IPS-15b (cell line): ENCODE measurements around the gene GGT7.
"Not testable (repeated sequence)": the region's sequence is repeated elsewhere in the genome, so short reads cannot be mapped to it uniquely, and the experiment has no call there.

Experiments
- H3K27me3 ChIP-seq: one replicate; pipeline ENCODE4 v1.6.1; 2013; ENCODE audit warnings: low read length; ENCODE audit not compliant: control insufficient read depth, insufficient read depth
- H3K36me3 ChIP-seq: one replicate; pipeline ENCODE4 v1.6.1; 2013; ENCODE audit warnings: low read length; ENCODE audit not compliant: control insufficient read depth, insufficient read depth
- H3K4me1 ChIP-seq: one replicate; pipeline ENCODE4 v1.6.1; 2013; ENCODE audit warnings: mild to moderate bottlenecking, low read length; ENCODE audit not compliant: control insufficient read depth, insufficient read depth
- H3K4me3 ChIP-seq: one replicate; pipeline ENCODE4 v1.5.1; 2013; ENCODE audit warnings: low read depth, low read length
- H3K9ac ChIP-seq: one replicate; pipeline ENCODE4 v1.6.1; 2013; ENCODE audit warnings: low read depth, mild to moderate bottlenecking, low read length
- H3K9me3 ChIP-seq: one replicate; pipeline ENCODE4 v1.6.1; 2013; ENCODE audit warnings: mild to moderate bottlenecking, low read length; ENCODE audit not compliant: control insufficient read depth, insufficient read depth

GGT7 gene

GRCh38 chr20:34872622-34873224 is at the start of gene GGT7:
Gene GGT7, minus strand, starts transcription at chr20:34872856. Its CDS starts 41 bp downstream, at chr20:34872815.
- peaks cover 3% of the 10 kb centered on the region for H3K4me1 ChIP-seq
- H3K9ac ChIP-seq, result peak within 1 kb of the TSS; percentile 54
- no peaks in the 10 kb centered on the region for H3K36me3 ChIP-seq
- H3K27me3 ChIP-seq, result peaks cover 34% of the 10 kb centered on the region
- H3K4me3 ChIP-seq, result peak within 1 kb of the TSS; percentile 91
- H3K9me3 ChIP-seq, result no peaks in the 10 kb centered on the region

- H3K36me3 ChIP-seq, result no peaks in the 10 kb centered on the region
- no peak overlapping the region for H3K9ac ChIP-seq
- H3K27me3 ChIP-seq, result no peaks in the 10 kb centered on the region
- H3K4me1 ChIP-seq, result no peaks in the 10 kb centered on the region
- no peaks in the 10 kb centered on the region for H3K9me3 ChIP-seq
- no peak overlapping the region for H3K4me3 ChIP-seq
These were observed 48.8 kb upstream of the GGT7 start for GRCh38 chr20:34921436-34921835.

GRCh38 chr20:34920055-34920454 is 47.4 kb upstream of the GGT7 start:
- no peaks in the 10 kb centered on the region for H3K36me3 ChIP-seq
- no peak overlapping the region for H3K9ac ChIP-seq

GRCh38 chr20:34916774-34917354 is 44.2 kb upstream of the GGT7 start:
- no peak overlapping the region for H3K4me3 ChIP-seq
- no peaks in the 10 kb centered on the region for H3K27me3 ChIP-seq
- H3K4me1 ChIP-seq, result no peaks in the 10 kb centered on the region
- no peaks in the 10 kb centered on the region for H3K9me3 ChIP-seq
- no peak overlapping the region for H3K9ac ChIP-seq
- H3K36me3 ChIP-seq, result no peaks in the 10 kb centered on the region

More at GRCh38 chr20:34920055-34920454, 47.4 kb upstream of the GGT7 start:
- Histone ChIP-seq H3K9me3 (no peaks in the 10 kb centered on the region), H3K4me3 (no peak overlapping the region), H3K4me1 (no peaks in the 10 kb centered on the region), H3K27me3 (no peaks in the 10 kb centered on the region)

- Histone ChIP-seq H3K4me1 (no peaks in the 10 kb centered on the region), H3K27me3 (no peaks in the 10 kb centered on the region), H3K9me3 (no peaks in the 10 kb centered on the region), H3K9ac (no peak overlapping the region), H3K36me3 (no peaks in the 10 kb centered on the region), H3K4me3 (no peak overlapping the region)
These were observed 43.2 kb upstream of the GGT7 start for GRCh38 chr20:34915749-34916455.

GRCh38 chr20:34915131-34915530 is 42.5 kb upstream of the GGT7 start:
- H3K9me3 ChIP-seq, result no peaks in the 10 kb centered on the region
- H3K27me3 ChIP-seq, result no peaks in the 10 kb centered on the region
- H3K9ac ChIP-seq, result no peak overlapping the region
- H3K4me3 ChIP-seq, result no peak overlapping the region
- H3K4me1 ChIP-seq, result no peaks in the 10 kb centered on the region
- no peaks in the 10 kb centered on the region for H3K36me3 ChIP-seq

GRCh38 chr20:34907616-34908469 is 35.2 kb upstream of the GGT7 start:
- Histone ChIP-seq H3K9me3 (no peaks in the 10 kb centered on the region), H3K9ac (no peak overlapping the region), H3K4me1 (no peaks in the 10 kb centered on the region), H3K4me3 (no peak overlapping the region), H3K36me3 (no peaks in the 10 kb centered on the region), H3K27me3 (no peaks in the 10 kb centered on the region)

- no peak overlapping the region for H3K9ac ChIP-seq
- H3K27me3 ChIP-seq, result no peaks in the 10 kb centered on the region
- no peak overlapping the region for H3K4me3 ChIP-seq
- no peaks in the 10 kb centered on the region for H3K36me3 ChIP-seq
- H3K9me3 ChIP-seq, result no peaks in the 10 kb centered on the region
- H3K4me1 ChIP-seq, result no peaks in the 10 kb centered on the region
These were observed 31.6 kb upstream of the GGT7 start for GRCh38 chr20:34904202-34904621.

GRCh38 chr20:34898731-34899130 is 26.1 kb upstream of the GGT7 start:
- H3K9ac ChIP-seq, H3K4me1 ChIP-seq, H3K9me3 ChIP-seq, H3K27me3 ChIP-seq, H3K36me3 ChIP-seq, H3K4me3 ChIP-seq: not testable (repeated sequence)

- H3K36me3 ChIP-seq, H3K4me3 ChIP-seq, H3K27me3 ChIP-seq, H3K9me3 ChIP-seq, H3K4me1 ChIP-seq, H3K9ac ChIP-seq: not testable (repeated sequence)
These were observed 25.5 kb upstream of the GGT7 start for GRCh38 chr20:34898129-34898528.

GRCh38 chr20:34896086-34896621 is 23.5 kb upstream of the GGT7 start:
- Histone ChIP-seq H3K4me1 (no peaks in the 10 kb centered on the region), H3K9ac (no peak overlapping the region), H3K27me3 (no peaks in the 10 kb centered on the region), H3K36me3 (no peaks in the 10 kb centered on the region), H3K4me3 (no peak overlapping the region), H3K9me3 (no peaks in the 10 kb centered on the region)
